ENCODE data around the gene COA3. TPM values are rescaled to one million over a fixed set of nuclear protein-coding genes. Genes with fewer than 3 reads are reported as not detected.

COA3 gene
- total RNA-seq, 2 experiments from 2014 or later, result 4.0 to 4.5 TPM

DNA sequence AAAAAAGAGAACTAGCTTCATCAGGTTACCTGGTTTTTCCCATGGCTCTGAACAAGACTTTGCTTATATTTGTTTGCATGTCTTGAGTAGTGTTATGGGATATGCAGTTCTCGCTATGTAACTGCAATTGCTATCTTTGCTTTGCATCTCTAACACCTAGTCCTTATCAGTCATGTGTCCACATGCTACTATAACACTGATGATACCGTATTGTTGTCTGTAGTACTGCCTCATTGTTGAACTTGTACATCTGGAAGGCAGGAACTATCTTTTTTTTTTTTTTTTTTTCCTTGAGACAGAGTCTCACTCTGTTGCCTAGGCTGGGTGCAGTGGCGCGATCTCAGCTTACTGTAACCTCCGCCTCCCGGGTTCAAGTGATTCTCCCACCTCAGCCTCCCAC, 37.2 kb upstream of the COA3 start:
- Mint-ChIP-seq H3K9me3 (no peaks in the 10 kb centered on the region), H3K4me1 (ENCODE audit: low read depth) (peaks cover 27% of the 10 kb centered on the region), H3K27me3 (no peaks in the 10 kb centered on the region), H3K36me3 (ENCODE audit: low read depth) (peaks cover 52% of the 10 kb centered on the region), H3K27ac (no peak overlapping the region), H3K4me3 (peak overlapping the region; percentile 54)
- H3K9me3 ChIP-seq (ENCODE audit: control insufficient read depth in 1 of 2, insufficient read depth in 1 of 2, low read length in 2 of 2), result no peaks in the 10 kb centered on the region
- no peak for DNase-seq
- intact Hi-C loops (cut with DNase I, micrococcal nuclease), result loop anchor here in 1 of 2 experiments (5.0 kb wide), 1 partner anchor 552 kb away; no protein-coding TSS in a partner anchor
- no peaks in the 10 kb centered on the region for H3K27me3 ChIP-seq (ENCODE audit: control insufficient read depth in 1 of 2, insufficient read depth in 2 of 2, low read length in 2 of 2)
- ChIA-PET POLR2A (interaction anchor here (5.1 kb wide), 1 partner anchor 12 kb away, joined by 50 read pairs; the partner anchor contains the start of gene BECN1), CTCF (interaction anchor here (4.3 kb wide), 1 partner anchor 12 kb away, joined by 39 read pairs; the partner anchor contains the start of gene BECN1)
- H3K4me1 ChIP-seq (ENCODE audit: insufficient read depth, low read length), result peaks cover 24% of the 10 kb centered on the region
- no peak for ATAC-seq (ENCODE audit: poor library complexity)
- no peak overlapping the region for H3K27ac ChIP-seq (ENCODE audit: low read depth in 1 of 2, low read length in 2 of 2)
- TF ChIP-seq, protein P1, sequence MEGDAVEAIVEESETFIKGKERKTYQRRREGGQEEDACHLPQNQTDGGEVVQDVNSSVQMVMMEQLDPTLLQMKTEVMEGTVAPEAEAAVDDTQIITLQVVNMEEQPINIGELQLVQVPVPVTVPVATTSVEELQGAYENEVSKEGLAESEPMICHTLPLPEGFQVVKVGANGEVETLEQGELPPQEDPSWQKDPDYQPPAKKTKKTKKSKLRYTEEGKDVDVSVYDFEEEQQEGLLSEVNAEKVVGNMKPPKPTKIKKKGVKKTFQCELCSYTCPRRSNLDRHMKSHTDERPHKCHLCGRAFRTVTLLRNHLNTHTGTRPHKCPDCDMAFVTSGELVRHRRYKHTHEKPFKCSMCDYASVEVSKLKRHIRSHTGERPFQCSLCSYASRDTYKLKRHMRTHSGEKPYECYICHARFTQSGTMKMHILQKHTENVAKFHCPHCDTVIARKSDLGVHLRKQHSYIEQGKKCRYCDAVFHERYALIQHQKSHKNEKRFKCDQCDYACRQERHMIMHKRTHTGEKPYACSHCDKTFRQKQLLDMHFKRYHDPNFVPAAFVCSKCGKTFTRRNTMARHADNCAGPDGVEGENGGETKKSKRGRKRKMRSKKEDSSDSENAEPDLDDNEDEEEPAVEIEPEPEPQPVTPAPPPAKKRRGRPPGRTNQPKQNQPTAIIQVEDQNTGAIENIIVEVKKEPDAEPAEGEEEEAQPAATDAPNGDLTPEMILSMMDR (IDR thresholded peaks at IDR 0.05), result no peak
- H3K4me3 ChIP-seq (ENCODE audit: low read length), result no peak overlapping the region
- peaks cover 52% of the 10 kb centered on the region for H3K36me3 ChIP-seq (ENCODE audit: insufficient read depth, low read length)

DNA sequence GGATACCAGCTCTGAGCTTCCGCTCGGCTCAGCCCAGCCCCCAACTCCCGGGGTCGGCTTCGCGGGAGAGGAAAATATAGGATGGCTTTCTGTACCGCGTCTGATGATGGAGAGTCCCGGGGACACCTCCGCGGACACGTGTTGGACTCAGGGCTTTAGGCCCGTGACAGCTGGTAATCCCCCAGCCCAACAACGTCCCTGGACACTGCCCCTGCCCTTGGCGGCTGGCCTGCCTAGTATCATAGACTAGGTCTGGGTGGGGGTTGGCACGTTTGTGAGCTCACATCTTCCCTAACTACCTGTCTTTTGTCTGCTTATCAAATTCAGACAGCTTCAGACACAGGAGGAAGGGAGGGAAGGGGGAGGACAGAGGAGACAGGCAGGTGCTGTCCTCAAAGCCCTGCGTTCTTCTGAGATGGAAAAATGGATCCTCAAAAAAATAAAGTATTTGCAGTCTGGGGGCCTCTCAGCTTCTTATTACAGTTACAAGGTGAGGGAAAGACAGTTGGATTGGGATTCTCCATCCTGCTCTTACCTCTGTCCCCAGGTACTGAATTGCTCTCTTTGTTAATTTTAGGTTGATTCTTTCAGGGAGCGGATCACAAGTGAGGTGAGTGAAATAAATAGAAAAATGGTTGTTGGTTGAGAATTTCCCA, 35.4 kb upstream of the COA3 start:
- Histone ChIP-seq H3K4me3 (ENCODE audit: low read length) (peak overlapping the region; percentile 93), H3K9me3 (ENCODE audit: control insufficient read depth in 1 of 2, insufficient read depth in 1 of 2, low read length in 2 of 2) (no peaks in the 10 kb centered on the region), H3K36me3 (ENCODE audit: insufficient read depth, low read length) (peaks cover 36% of the 10 kb centered on the region), H3K4me1 (ENCODE audit: insufficient read depth, low read length) (peaks cover 24% of the 10 kb centered on the region), H3K27ac (ENCODE audit: low read depth in 1 of 2, low read length in 2 of 2) (peak overlapping the region; percentile 86 to 88), H3K27me3 (ENCODE audit: control insufficient read depth in 1 of 2, insufficient read depth in 2 of 2, low read length in 2 of 2) (no peaks in the 10 kb centered on the region)
- no peaks in the 10 kb centered on the region for H3K27me3 Mint-ChIP-seq
- TF ChIP-seq, protein P1 (IDR thresholded peaks at IDR 0.05), result no peak
- H3K9me3 Mint-ChIP-seq, result no peaks in the 10 kb centered on the region
- ChIA-PET POLR2A (interaction anchor here (0.8 to 5.1 kb wide), 11 partner anchors 10 to 585 kb away, joined by 3 to 50 read pairs (median 5); partner anchors contain the start of genes BECN1, CNTD1, COA3 and RPL27), CTCF (interaction anchor here (1.3 to 4.4 kb wide), 4 partner anchors 9 to 164 kb away, joined by 4 to 39 read pairs (median 12); partner anchors contain the start of genes BECN1 and RPL27)
- H3K4me3 Mint-ChIP-seq, result peak overlapping the region; percentile 95
- intact Hi-C loops (cut with DNase I, micrococcal nuclease), result loop anchor here (1.0 to 5.0 kb wide), 9 partner anchors 10 to 648 kb away; partner anchors contain the start of genes RPL27 (in 2 of the 2), BECN1 (in 1 of the 2), BRCA1 (in 1 of the 2) and CNTD1 (in 1 of the 2)
- no peak for DNase-seq
- peaks cover 38% of the 10 kb centered on the region for H3K36me3 Mint-ChIP-seq (ENCODE audit: low read depth)
- H3K4me1 Mint-ChIP-seq (ENCODE audit: low read depth), result peaks cover 27% of the 10 kb centered on the region
- ATAC-seq (ENCODE audit: poor library complexity), result no peak
- peak overlapping the region; percentile 98 for H3K27ac Mint-ChIP-seq

DNA sequence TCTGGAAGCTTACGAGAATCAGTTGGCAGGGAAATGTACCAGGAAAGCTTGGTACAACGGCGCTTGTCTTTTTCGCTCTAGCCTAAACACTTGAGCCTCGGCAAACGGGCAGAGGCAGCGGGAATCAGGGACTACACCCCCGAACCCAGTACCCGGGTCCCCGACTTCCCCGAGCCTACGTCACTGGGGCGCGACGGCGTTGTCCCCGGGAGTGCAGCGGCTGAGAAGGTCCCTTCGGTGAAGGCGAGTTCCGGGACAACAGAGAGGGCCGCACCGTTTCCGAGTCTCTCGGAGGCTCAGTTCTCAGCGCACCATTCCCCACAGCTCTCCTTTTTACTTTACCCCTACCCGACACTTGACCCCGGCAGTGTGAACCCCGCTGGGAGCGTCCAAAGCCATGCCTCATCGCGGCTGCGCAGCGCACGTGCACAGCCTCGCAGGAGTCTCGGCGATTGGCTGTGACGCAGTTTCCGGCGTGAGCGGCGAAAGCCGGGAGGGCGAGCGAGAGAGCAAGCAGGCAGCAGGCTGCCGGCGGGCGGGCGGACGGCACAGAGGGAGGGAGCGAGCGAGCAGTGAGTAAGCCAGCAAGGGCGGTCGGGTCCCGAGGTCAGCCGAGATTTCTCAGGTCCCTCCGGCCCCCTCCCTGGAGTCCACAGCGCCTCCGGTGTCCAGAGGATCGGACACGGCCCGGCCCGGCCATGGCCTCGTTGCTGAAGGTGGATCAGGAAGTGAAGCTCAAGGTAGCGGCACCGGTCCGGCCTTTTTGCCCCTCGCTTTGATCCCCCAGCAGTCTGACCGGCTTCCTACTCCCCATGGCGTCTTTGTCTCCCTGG, 34.6 kb upstream of the COA3 start, which contains the start of gene PSME3:
Gene PSME3, plus strand, starts transcription at position 464 of the 833 bp plus-strand sequence. Its CDS starts 235 bp downstream, at position 699.
- H3K4me1 Mint-ChIP-seq (ENCODE audit: low read depth), result peaks cover 27% of the 10 kb centered on the region
- H3K4me3 ChIP-seq (ENCODE audit: low read length), result peak within 1 kb of the TSS; percentile 93
- H3K36me3 Mint-ChIP-seq (ENCODE audit: low read depth), result peaks cover 33% of the 10 kb centered on the region
- H3K9me3 Mint-ChIP-seq, result no peaks in the 10 kb centered on the region
- peak within 1 kb of the TSS; percentile 95 for H3K4me3 Mint-ChIP-seq
- H3K27ac ChIP-seq (ENCODE audit: low read depth in 1 of 2, low read length in 2 of 2), result peak within 1 kb of the TSS; percentile 86 to 88
- peak within 1 kb of the TSS; percentile 98 for H3K27ac Mint-ChIP-seq
- intact Hi-C loops (cut with DNase I, micrococcal nuclease), result loop anchor here (1.0 to 5.0 kb wide), 9 partner anchors 9 to 649 kb away; partner anchors contain the start of genes RPL27 (in 2 of the 2), BECN1 (in 1 of the 2), BRCA1 (in 1 of the 2) and CNTD1 (in 1 of the 2)
- H3K27me3 Mint-ChIP-seq, result no peaks in the 10 kb centered on the region
- no peaks in the 10 kb centered on the region for H3K9me3 ChIP-seq (ENCODE audit: control insufficient read depth in 1 of 2, insufficient read depth in 1 of 2, low read length in 2 of 2)
- ATAC-seq (ENCODE audit: poor library complexity), result peak; percentile 87
- ChIA-PET POLR2A (interaction anchor here (0.8 to 5.1 kb wide), 13 partner anchors 9 to 651 kb away, joined by 3 to 50 read pairs (median 5); partner anchors contain the start of genes BECN1, CNTD1, COA3 and DHX8), CTCF (interaction anchor here (1.0 to 4.4 kb wide), 6 partner anchors 9 to 651 kb away, joined by 3 to 39 read pairs (median 6); partner anchors contain the start of genes BECN1, DHX8 and RPL27)
- DNase-seq, result peak; percentile 76 to 95 (median 86)
- H3K27me3 ChIP-seq (ENCODE audit: control insufficient read depth in 1 of 2, insufficient read depth in 2 of 2, low read length in 2 of 2), result no peaks in the 10 kb centered on the region
- H3K36me3 ChIP-seq (ENCODE audit: insufficient read depth, low read length), result peaks cover 28% of the 10 kb centered on the region
- peaks cover 24% of the 10 kb centered on the region for H3K4me1 ChIP-seq (ENCODE audit: insufficient read depth, low read length)
- TF ChIP-seq, protein P1 (IDR thresholded peaks at IDR 0.05), result no peak

All from CD4-positive, alpha-beta T cell (primary cell).